Tibial nerve (tissue), 4 donors: Measurements from ENCODE around the gene CIB4. TPM values are rescaled to one million over a fixed set of nuclear protein-coding genes. Genes with fewer than 3 reads are reported as not detected.

ENCODE experiments used
- DNase-seq, 2 donors: peaks; one replicate each; pipeline ENCODE4 v3.0.0-alpha.2; 2019; ENCODE audit warnings: low spot score in 2 of 2
- H3K27ac ChIP-seq, 4 donors: fragments of 200-600 bp; sonication (generic) in 3 of 4; one replicate each; pipeline ENCODE4 v1.5.1; 2017 to 2019; ENCODE audit warnings: mild to moderate bottlenecking in 1 of 4
- H3K27me3 ChIP-seq, 2 donors: fragments of 200-600 bp; sonication (generic) in 1 of 2; one replicate each; pipeline versions ENCODE4 v1.5.1 to v1.6.0; 2017 to 2019
- H3K36me3 ChIP-seq, 3 donors: fragments of 200-600 bp; sonication (generic); one replicate each; pipeline ENCODE4 v1.5.1; 2018 to 2019
- H3K4me1 ChIP-seq, 4 donors: fragments of 200-600 bp; sonication (generic) in 3 of 4; one replicate each; pipeline ENCODE4 v1.5.1; 2017 to 2019
- H3K4me3 ChIP-seq, 4 donors: fragments of 200-600 bp; sonication (generic) in 3 of 4; one replicate each; pipeline ENCODE4 v1.5.1; 2017 to 2019; ENCODE audit warnings: mild to moderate bottlenecking in 1 of 4, moderate library complexity in 1 of 4
- H3K9me3 ChIP-seq, 4 donors: fragments of 200-600 bp; sonication (generic) in 3 of 4; one replicate each; pipeline ENCODE4 v1.5.1; 2017 to 2019
- EP300 ChIP-seq, 2 donors: sonication (generic); formaldehyde crosslinking; IDR thresholded peaks; one replicate each; pipeline ENCODE4 v1.6.1; 2017; ENCODE audit warnings: antibody characterized with exemption in 2 of 2, mild to moderate bottlenecking in 1 of 2
- POLR2A ChIP-seq, 2 donors: fragments of 450-650 bp; IDR thresholded peaks; one replicate each; pipeline ENCODE4 v1.6.1; 2017; ENCODE audit warnings: antibody characterized with exemption in 2 of 2, mild to moderate bottlenecking in 2 of 2, moderate library complexity in 2 of 2
- WGBS, 2 donors: methylation state at CpG; one replicate each; pipeline ENCODE4 v1.1.5; 2018; 5-methylcytosine and 5-hydroxymethylcytosine counted together
- total RNA-seq, 4 donors: library from RNA; depleted of rRNA; stranded (reverse); fragments of >200 nt; gene quantifications; one replicate each; pipeline ENCODE4 v1.1.0, GENCODE V29; 2016
- TF ChIP-seq, protein P1 (sequence below), 5 experiments: fragments of 200-600 bp in 3 of 5; fragments of 450-650 bp in 2 of 5; sonication (generic) in 3 of 5; IDR thresholded peaks; one replicate each; pipeline ENCODE4 v1.5.1; 2016 to 2019; ENCODE audit warnings: antibody characterized with exemption in 5 of 5, mild to moderate bottlenecking in 3 of 5, moderate library complexity in 2 of 5

CIB4 gene
- total RNA-seq, 4 donors from 2014 or later: not detected

DNA sequence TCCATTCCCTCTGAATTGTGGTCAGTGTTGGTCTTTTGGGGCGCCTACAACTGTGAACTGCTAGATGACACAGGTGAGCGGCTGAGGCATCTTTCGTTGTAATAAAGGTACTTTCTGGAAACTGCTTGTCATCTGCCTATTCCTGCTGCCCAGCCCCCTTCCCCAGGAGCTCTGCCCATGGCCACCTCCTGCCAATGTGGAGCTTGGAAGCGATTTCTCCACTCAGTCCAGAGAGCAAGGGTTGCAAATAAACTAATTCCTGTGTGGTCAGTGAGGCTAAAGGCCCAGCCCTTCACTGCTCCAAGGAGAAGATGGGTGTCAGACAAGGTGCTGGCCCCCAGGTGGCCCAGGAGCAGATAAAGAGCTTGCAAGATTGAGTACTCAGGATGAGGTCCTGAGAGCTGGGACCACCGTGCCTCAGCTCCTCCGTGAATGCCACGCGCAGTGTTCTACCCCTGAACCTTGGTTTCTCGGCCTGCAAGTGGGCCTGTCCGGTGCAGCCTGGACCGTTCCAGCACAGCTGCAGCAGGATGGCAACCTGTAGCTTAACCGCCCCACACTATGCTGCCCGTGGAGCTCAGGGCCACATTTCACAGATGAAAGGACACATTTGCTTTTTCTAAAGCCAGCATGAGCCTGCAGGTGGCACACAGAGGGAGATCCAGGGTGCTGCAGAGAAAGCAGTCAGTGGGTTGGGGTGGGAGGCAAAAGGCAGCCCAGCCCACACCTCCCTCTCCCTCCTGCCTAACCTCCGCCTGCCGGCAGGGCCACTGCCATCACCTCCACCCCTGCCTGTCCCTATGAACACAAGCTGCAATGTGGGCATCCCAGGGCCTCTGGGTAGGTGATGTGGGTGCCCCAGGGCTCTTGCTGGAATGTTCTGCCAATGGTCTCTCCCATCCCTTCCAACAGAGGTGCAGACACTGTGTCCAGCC is 84.6 kb downstream of the CIB4 start:
- Histone ChIP-seq H3K27ac (no peak overlapping the region), H3K36me3 (no peaks in the 10 kb centered on the region), H3K27me3 (peaks cover 0 to 35% of the 10 kb centered on the region in 2 donors), H3K4me1 (no peaks in the 10 kb centered on the region), H3K4me3 (no peak overlapping the region), H3K9me3 (no peaks in the 10 kb centered on the region)
- 81 to 90% methylated on average over 15 of the region's 15 CpGs for WGBS, 2 donors
- DNase-seq: no peak
- TF ChIP-seq, protein P1, sequence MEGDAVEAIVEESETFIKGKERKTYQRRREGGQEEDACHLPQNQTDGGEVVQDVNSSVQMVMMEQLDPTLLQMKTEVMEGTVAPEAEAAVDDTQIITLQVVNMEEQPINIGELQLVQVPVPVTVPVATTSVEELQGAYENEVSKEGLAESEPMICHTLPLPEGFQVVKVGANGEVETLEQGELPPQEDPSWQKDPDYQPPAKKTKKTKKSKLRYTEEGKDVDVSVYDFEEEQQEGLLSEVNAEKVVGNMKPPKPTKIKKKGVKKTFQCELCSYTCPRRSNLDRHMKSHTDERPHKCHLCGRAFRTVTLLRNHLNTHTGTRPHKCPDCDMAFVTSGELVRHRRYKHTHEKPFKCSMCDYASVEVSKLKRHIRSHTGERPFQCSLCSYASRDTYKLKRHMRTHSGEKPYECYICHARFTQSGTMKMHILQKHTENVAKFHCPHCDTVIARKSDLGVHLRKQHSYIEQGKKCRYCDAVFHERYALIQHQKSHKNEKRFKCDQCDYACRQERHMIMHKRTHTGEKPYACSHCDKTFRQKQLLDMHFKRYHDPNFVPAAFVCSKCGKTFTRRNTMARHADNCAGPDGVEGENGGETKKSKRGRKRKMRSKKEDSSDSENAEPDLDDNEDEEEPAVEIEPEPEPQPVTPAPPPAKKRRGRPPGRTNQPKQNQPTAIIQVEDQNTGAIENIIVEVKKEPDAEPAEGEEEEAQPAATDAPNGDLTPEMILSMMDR (IDR thresholded peaks at IDR 0.05): no peak
- TF ChIP-seq EP300 (IDR thresholded peaks at IDR 0.05): no peak
- no peak for TF ChIP-seq POLR2A (IDR thresholded peaks at IDR 0.05)

DNA sequence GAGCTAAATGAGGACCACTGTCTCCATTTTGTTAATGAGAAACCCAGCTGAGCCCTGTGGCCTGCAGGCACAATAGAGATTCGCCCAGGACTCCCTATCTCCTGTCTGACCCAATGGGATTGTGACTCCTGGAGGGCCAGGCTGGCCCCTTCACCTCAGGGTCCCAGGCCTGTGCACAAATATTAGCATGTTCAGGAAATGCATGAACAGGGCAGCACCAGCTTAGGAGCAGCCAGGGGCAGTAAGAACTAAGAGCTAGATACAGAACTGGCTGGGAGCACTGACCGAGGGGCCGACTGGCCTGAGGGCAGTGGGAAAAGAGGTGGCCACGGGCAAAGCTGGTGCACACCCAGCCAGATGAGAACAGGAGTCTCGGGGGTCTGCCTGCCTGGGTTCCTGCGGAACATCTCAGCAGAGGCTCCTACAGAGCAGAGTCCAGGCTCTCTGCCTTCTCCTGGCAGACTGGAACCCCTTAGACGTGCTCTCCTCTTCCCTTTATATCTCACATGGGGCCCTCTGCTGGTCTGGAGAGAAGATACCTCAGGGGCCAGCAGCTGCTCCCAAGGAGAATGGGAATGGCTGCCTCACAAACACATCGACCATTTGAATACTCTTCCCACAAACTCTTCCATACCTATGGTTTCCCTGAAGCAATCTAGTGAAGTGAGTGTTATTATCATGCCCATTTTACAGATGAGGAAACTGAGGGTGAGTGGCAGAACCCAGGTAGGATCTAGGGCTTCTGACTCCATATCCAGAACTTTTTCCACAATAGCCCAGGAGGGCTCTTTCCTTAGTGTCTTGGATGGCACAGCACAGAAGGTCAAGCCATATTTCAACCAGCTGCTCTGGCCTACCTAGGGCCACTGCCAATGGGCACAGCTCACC is 85.7 kb downstream of the CIB4 start:
- Histone ChIP-seq H3K4me1 (no peaks in the 10 kb centered on the region), H3K4me3 (no peak overlapping the region), H3K9me3 (no peaks in the 10 kb centered on the region), H3K36me3 (no peaks in the 10 kb centered on the region), H3K27me3 (peaks cover 0 to 33% of the 10 kb centered on the region in 2 donors), H3K27ac (no peak overlapping the region)
- DNase-seq: no peak
- whole genome bisulfite sequencing, 2 donors: 78 to 81% methylated on average over 7 to 8 of the region's 8 CpGs
- TF ChIP-seq POLR2A (IDR thresholded peaks at IDR 0.05) (no peak), EP300 (IDR thresholded peaks at IDR 0.05) (no peak)
- TF ChIP-seq, protein P1 (IDR thresholded peaks at IDR 0.05): no peak

DNA sequence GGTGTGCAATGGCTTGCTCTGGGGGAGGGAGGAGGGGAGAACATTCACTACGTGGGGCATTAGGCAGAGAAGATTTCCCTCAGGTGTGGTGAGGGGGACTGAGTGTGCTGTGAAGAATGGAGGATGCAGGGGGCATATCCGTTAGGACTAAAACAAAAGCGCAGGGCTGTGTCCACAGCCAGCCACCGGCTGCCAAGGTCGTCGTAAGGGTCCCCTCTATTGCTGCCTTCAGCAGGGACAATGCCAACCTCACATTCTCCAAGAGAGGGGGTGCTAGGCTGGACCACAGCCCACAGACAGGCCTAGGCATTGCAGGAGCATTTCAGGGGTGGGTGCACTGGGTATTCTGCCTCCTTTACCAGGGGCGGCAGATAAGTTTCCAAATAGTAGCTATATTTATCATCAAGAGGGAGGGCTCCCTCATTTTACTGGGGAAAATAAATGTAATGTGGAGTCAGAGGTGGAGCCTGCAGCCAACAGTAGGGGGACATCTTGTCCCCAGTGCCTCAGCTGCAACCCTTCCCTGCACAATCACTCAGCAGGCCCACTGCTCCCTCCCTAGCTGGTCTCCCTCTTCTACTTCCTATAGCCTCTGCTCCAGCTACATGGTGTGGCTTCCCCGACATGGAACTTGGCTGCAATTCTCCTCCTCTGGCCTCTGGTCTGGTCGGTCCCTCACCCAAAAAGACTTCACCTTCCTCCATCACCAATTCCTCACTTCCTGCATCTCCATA is 88.4 kb downstream of the CIB4 start:
- Histone ChIP-seq H3K27me3 (peaks cover 0 to 13% of the 10 kb centered on the region in 2 donors), H3K4me3 (no peak overlapping the region), H3K36me3 (no peaks in the 10 kb centered on the region), H3K27ac (no peak overlapping the region), H3K9me3 (no peaks in the 10 kb centered on the region), H3K4me1 (no peaks in the 10 kb centered on the region)
- no peak for DNase-seq
- TF ChIP-seq EP300 (IDR thresholded peaks at IDR 0.05) (no peak), POLR2A (IDR thresholded peaks at IDR 0.05) (no peak)
- TF ChIP-seq, protein P1 (IDR thresholded peaks at IDR 0.05): no peak
- WGBS, 2 donors: 43 to 52% methylated on average over 9 of the region's 9 CpGs

DNA sequence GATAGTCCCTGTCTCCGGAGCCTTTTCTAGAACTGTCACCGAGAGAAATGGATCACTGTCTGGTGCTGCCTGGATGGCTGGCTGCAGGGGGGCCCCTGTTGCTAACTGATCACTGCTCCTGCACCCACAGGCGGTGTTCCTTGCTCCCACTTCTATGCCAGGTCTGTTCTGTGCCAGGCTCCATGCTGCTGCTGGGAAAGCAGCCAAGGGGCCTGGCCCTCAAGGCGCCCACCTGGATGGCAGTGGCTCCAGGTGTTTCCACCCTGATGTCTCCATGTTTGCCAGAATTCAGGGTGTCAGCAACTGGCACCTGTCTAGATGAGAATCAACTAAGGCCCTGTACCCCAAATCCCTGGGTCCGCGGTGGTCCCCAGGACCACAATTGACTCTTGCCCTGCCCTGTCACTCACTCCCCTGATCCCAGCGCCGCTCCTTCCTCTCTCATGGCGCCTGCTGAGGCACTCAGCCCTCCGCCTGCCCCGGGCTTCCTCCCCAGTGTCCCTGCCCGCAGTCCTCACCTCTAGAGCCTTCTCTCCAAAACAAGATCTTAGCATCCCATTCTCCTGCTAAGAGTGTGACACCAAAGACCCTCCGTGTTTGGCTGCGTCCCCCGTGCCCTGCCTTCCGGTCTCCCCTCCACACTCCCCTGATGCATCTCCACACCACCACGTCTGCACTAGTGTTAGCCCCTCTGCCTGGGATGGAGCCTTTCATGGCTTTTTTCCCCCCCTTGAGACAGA is 90.7 kb downstream of the CIB4 start:
- H3K27me3 ChIP-seq: peaks cover 0 to 3% of the 10 kb centered on the region in 2 donors

More for the DNA sequence above, 90.7 kb downstream of the CIB4 start:
- H3K9me3 ChIP-seq: no peaks in the 10 kb centered on the region
- H3K4me1 ChIP-seq: no peaks in the 10 kb centered on the region
- no peak overlapping the region for H3K27ac ChIP-seq
- TF ChIP-seq POLR2A (IDR thresholded peaks at IDR 0.05): no peak
- TF ChIP-seq EP300 (IDR thresholded peaks at IDR 0.05): no peak
- TF ChIP-seq, protein P1 (IDR thresholded peaks at IDR 0.05): no peak
- no peaks in the 10 kb centered on the region for H3K36me3 ChIP-seq
- DNase-seq: no peak
- H3K4me3 ChIP-seq: no peak overlapping the region
- 79 to 86% methylated on average over 17 of the region's 17 CpGs for WGBS, 2 donors
